ENCODE data around the gene S1PR1.
"Not testable (repeated sequence)": the region's sequence is repeated elsewhere in the genome, so short reads cannot be mapped to it uniquely, and the experiment has no call there.

Gene S1PR1

GRCh38 chr1:101219924-101220870 lies 16.6 kb upstream of the S1PR1 start:
- peak in 27 of 58 donors; percentile 7 to 56 (median 33) for DNase-seq

GRCh38 chr1:101220906-101221305 lies 15.9 kb upstream of the S1PR1 start:
- no peak for DNase-seq

- DNase-seq, result no peak
These were observed 14.8 kb upstream of the S1PR1 start for GRCh38 chr1:101221945-101222429.

- DNase-seq, result no peak
These were observed 9.0 kb upstream of the S1PR1 start for GRCh38 chr1:101227837-101228236.

- DNase-seq, result no peak
These were observed 8.2 kb upstream of the S1PR1 start for GRCh38 chr1:101228424-101229134.

GRCh38 chr1:101232182-101232581 lies 4.6 kb upstream of the S1PR1 start:
- DNase-seq, result not testable (repeated sequence)

- DNase-seq, result no peak
These were observed 3.3 kb upstream of the S1PR1 start for GRCh38 chr1:101233495-101233894.

- DNase-seq, result no peak
These were observed 1.6 kb upstream of the S1PR1 start for GRCh38 chr1:101235216-101235695.

- DNase-seq, result peak in 36 of 58 donors; percentile 2 to 58 (median 30)
These were observed 913 bp upstream of the S1PR1 start for GRCh38 chr1:101235696-101236515.

GRCh38 chr1:101237229-101237837 lies 514 bp downstream of the S1PR1 start:
- no peak for DNase-seq

GRCh38 chr1:101238031-101238628 lies 1.3 kb downstream of the S1PR1 start:
- peak in 2 of 58 donors; percentile 1 to 6 for DNase-seq

GRCh38 chr1:101238681-101239094 lies 1.9 kb downstream of the S1PR1 start:
- peak in 51 of 58 donors; percentile 10 to 83 (median 56) for DNase-seq

GRCh38 chr1:101239095-101240040 lies 2.5 kb downstream of the S1PR1 start:
- DNase-seq, result no peak

- DNase-seq, result peak in 16 of 58 donors; percentile 2 to 52 (median 12)
These were observed 3.2 kb downstream of the S1PR1 start for GRCh38 chr1:101240041-101240430.

- DNase-seq, result no peak
These were observed 4.8 kb downstream of the S1PR1 start for GRCh38 chr1:101241485-101242225.

- no peak for DNase-seq
These were observed 5.7 kb downstream of the S1PR1 start for GRCh38 chr1:101242324-101243050.

- no peak for DNase-seq
These were observed 6.9 kb downstream of the S1PR1 start for GRCh38 chr1:101243751-101244150.

Data from anterior cingulate cortex (tissue), 58 donors.